CD4-positive, alpha-beta T cell treated with Interferon alpha-2 for 1 hour (primary cell): ENCODE data around the gene SEC14L3.
A peak's percentile ranks its signal among the peaks of the same experiment; 100 is the strongest.

ENCODE experiments used
- DNase-seq, 2 donors: peaks; one replicate each; pipeline ENCODE4 v3.0.0-alpha.2; 2020 to 2022

The SEC14L3 gene

GRCh38 chr22:30471616-30472318 is at the start of gene SEC14L3:
Gene SEC14L3 (minus strand): TSS chr22:30472017. CDS start chr22:30471958, 59 bp downstream.
- DNase-seq: no peak

GRCh38 chr22:30519842-30520425 is 48.1 kb upstream of the SEC14L3 start:
- DNase-seq: no peak

GRCh38 chr22:30516731-30517130 is 44.9 kb upstream of the SEC14L3 start:
- DNase-seq: no peak

GRCh38 chr22:30516273-30516672 is 44.5 kb upstream of the SEC14L3 start:
- no peak for DNase-seq

GRCh38 chr22:30514252-30514651 is 42.4 kb upstream of the SEC14L3 start:
- DNase-seq: no peak

GRCh38 chr22:30513462-30513861 is 41.6 kb upstream of the SEC14L3 start:
- DNase-seq: no peak

- DNase-seq: peak in 1 of 2 donors; percentile 0
These were observed 40.1 kb upstream of the SEC14L3 start for GRCh38 chr22:30511911-30512310.

GRCh38 chr22:30511109-30511508 is 39.3 kb upstream of the SEC14L3 start:
- DNase-seq: no peak

- no peak for DNase-seq
These were observed 36.4 kb upstream of the SEC14L3 start for GRCh38 chr22:30508216-30508615.

GRCh38 chr22:30507670-30508069 is 35.9 kb upstream of the SEC14L3 start:
- DNase-seq: no peak

GRCh38 chr22:30506507-30506968 is 34.7 kb upstream of the SEC14L3 start:
- no peak for DNase-seq

GRCh38 chr22:30503551-30503950 is 31.7 kb upstream of the SEC14L3 start:
- DNase-seq: no peak

GRCh38 chr22:30502911-30503310 is 31.1 kb upstream of the SEC14L3 start:
- DNase-seq: no peak

GRCh38 chr22:30502153-30502552 is 30.3 kb upstream of the SEC14L3 start:
- no peak for DNase-seq

- DNase-seq: no peak
These were observed 28.8 kb upstream of the SEC14L3 start for GRCh38 chr22:30500628-30501027.

GRCh38 chr22:30497466-30498150 is 25.8 kb upstream of the SEC14L3 start:
- DNase-seq: no peak

GRCh38 chr22:30495041-30495784 is 23.4 kb upstream of the SEC14L3 start:
- no peak for DNase-seq

GRCh38 chr22:30492144-30492543 is 20.3 kb upstream of the SEC14L3 start:
- no peak for DNase-seq

GRCh38 chr22:30491381-30491780 is 19.6 kb upstream of the SEC14L3 start:
- DNase-seq: no peak

GRCh38 chr22:30490399-30490798 is 18.6 kb upstream of the SEC14L3 start:
- no peak for DNase-seq

- DNase-seq: no peak
These were observed 16.3 kb upstream of the SEC14L3 start for GRCh38 chr22:30488121-30488520.

- no peak for DNase-seq
These were observed 14.9 kb upstream of the SEC14L3 start for GRCh38 chr22:30486661-30487115.

- DNase-seq: no peak
These were observed 14.3 kb upstream of the SEC14L3 start for GRCh38 chr22:30486118-30486517.
